Sigmoid colon (tissue), 4 donors: ENCODE results near the gene C11orf68.

ENCODE experiments used
- CTCF ChIP-seq, 4 experiments: fragments of 450-650 bp in 3 of 4; fragments of 200-600 bp in 1 of 4; IDR thresholded peaks; one replicate each; pipeline ENCODE4 v1.5.1; 2016 to 2019; ENCODE audit warnings: antibody characterized with exemption in 4 of 4, mild to moderate bottlenecking in 3 of 4, moderate library complexity in 2 of 4
- EP300 ChIP-seq, 4 donors: sonication (generic); formaldehyde crosslinking; IDR thresholded peaks; one replicate each; pipeline ENCODE4 v1.6.1; 2017; ENCODE audit warnings: antibody characterized with exemption in 4 of 4

- TF ChIP-seq CTCF (IDR thresholded peaks at IDR 0.05) (no peak), EP300 (IDR thresholded peaks at IDR 0.05) (no peak)
Measured at GRCh38 chr11:65925397-65925796, 6.5 kb upstream of the C11orf68 start.
